HL-60 (cell line): Measurements from ENCODE around the gene CAV1.

Source experiments
- DNase-seq, 2 experiments: peaks; one replicate each; pipeline ENCODE4 v3.0.0-alpha.2; 2010 to 2020; ENCODE audit warnings: low read depth in 1 of 2, low spot score in 1 of 2
- H3K27ac ChIP-seq: fragments of 250-450 bp; sonication (Bioruptor Pico); replicated peaks from 2 replicates; pipeline ENCODE4 v1.5.1; 2020; ENCODE audit warnings: mild to moderate bottlenecking, moderate library complexity
- H3K27me3 ChIP-seq: fragments of 250-450 bp; sonication (Bioruptor Pico); 2 replicates; pipeline ENCODE4 v1.5.1; 2021; ENCODE audit warnings: mild to moderate bottlenecking, moderate library complexity; ENCODE audit not compliant: insufficient read depth, poor library complexity, severe bottlenecking
- H3K4me3 ChIP-seq: replicated peaks from 2 replicates; pipeline ENCODE4 v1.5.1; 2011; ENCODE audit warnings: mild to moderate bottlenecking, control low read depth, low read length; ENCODE audit not compliant: insufficient read depth
- GABPA ChIP-seq: IDR thresholded peaks from 2 replicates; pipeline ENCODE4 v1.6.1; 2012; ENCODE audit warnings: low read depth
- POLR2AphosphoS5 ChIP-seq: IDR thresholded peaks from 2 replicates; pipeline ENCODE4 v1.6.1; 2012; ENCODE audit warnings: low read depth
- SPI1 ChIP-seq: IDR thresholded peaks from 2 replicates; pipeline ENCODE4 v1.6.1; 2012; ENCODE audit warnings: low read depth, mild to moderate bottlenecking, borderline replicate concordance
- TF ChIP-seq, protein P1 (sequence below): IDR thresholded peaks from one replicate; pipeline ENCODE4 v1.5.1; 2011; ENCODE audit warnings: low read length, control low read depth, inconsistent platforms; ENCODE audit not compliant: insufficient read depth
- TF ChIP-seq, protein P2 (sequence below): IDR thresholded peaks from 2 replicates; pipeline ENCODE4 v1.6.1; 2012; ENCODE audit warnings: low read depth; ENCODE audit not compliant: insufficient replicate concordance

The CAV1 gene

GRCh38 chr7:116547347-116547746 lies 22.5 kb downstream of the CAV1 start:
- TF ChIP-seq, protein P1, sequence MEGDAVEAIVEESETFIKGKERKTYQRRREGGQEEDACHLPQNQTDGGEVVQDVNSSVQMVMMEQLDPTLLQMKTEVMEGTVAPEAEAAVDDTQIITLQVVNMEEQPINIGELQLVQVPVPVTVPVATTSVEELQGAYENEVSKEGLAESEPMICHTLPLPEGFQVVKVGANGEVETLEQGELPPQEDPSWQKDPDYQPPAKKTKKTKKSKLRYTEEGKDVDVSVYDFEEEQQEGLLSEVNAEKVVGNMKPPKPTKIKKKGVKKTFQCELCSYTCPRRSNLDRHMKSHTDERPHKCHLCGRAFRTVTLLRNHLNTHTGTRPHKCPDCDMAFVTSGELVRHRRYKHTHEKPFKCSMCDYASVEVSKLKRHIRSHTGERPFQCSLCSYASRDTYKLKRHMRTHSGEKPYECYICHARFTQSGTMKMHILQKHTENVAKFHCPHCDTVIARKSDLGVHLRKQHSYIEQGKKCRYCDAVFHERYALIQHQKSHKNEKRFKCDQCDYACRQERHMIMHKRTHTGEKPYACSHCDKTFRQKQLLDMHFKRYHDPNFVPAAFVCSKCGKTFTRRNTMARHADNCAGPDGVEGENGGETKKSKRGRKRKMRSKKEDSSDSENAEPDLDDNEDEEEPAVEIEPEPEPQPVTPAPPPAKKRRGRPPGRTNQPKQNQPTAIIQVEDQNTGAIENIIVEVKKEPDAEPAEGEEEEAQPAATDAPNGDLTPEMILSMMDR, result no peak
- TF ChIP-seq POLR2AphosphoS5 (no peak), GABPA (no peak), SPI1 (no peak)
- TF ChIP-seq, protein P2, sequence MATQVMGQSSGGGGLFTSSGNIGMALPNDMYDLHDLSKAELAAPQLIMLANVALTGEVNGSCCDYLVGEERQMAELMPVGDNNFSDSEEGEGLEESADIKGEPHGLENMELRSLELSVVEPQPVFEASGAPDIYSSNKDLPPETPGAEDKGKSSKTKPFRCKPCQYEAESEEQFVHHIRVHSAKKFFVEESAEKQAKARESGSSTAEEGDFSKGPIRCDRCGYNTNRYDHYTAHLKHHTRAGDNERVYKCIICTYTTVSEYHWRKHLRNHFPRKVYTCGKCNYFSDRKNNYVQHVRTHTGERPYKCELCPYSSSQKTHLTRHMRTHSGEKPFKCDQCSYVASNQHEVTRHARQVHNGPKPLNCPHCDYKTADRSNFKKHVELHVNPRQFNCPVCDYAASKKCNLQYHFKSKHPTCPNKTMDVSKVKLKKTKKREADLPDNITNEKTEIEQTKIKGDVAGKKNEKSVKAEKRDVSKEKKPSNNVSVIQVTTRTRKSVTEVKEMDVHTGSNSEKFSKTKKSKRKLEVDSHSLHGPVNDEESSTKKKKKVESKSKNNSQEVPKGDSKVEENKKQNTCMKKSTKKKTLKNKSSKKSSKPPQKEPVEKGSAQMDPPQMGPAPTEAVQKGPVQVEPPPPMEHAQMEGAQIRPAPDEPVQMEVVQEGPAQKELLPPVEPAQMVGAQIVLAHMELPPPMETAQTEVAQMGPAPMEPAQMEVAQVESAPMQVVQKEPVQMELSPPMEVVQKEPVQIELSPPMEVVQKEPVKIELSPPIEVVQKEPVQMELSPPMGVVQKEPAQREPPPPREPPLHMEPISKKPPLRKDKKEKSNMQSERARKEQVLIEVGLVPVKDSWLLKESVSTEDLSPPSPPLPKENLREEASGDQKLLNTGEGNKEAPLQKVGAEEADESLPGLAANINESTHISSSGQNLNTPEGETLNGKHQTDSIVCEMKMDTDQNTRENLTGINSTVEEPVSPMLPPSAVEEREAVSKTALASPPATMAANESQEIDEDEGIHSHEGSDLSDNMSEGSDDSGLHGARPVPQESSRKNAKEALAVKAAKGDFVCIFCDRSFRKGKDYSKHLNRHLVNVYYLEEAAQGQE, result no peak
- no peak overlapping the region for H3K27ac ChIP-seq

DNA sequence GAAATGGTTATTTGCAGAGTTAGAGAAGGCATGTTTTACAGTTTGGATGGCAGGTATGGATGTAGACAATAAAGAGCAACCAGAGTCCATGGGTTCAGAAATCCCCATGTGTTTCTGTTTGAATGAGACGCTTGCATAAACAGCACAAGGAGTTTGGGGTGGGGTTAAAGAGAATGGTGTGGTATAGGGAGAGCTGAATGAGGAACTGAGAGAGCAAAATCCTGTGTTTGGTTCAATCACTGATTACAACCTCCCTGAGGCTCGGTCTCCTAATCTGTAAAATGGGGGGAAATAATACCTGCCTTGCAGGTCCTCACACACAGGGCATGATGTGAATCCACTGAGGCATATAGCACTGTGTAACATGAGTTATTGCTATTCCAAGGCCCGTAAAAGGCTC lies 23.7 kb downstream of the CAV1 start:
- Histone ChIP-seq H3K27me3 (no peaks in the 10 kb centered on the region), H3K27ac (no peak overlapping the region), H3K4me3 (no peak overlapping the region)
- DNase-seq, result no peak
- TF ChIP-seq SPI1, result no peak

More at GRCh38 chr7:116547347-116547746, 22.5 kb downstream of the CAV1 start:
- Histone ChIP-seq H3K27me3 (no peaks in the 10 kb centered on the region), H3K4me3 (no peak overlapping the region)
- DNase-seq, result no peak

DNA sequence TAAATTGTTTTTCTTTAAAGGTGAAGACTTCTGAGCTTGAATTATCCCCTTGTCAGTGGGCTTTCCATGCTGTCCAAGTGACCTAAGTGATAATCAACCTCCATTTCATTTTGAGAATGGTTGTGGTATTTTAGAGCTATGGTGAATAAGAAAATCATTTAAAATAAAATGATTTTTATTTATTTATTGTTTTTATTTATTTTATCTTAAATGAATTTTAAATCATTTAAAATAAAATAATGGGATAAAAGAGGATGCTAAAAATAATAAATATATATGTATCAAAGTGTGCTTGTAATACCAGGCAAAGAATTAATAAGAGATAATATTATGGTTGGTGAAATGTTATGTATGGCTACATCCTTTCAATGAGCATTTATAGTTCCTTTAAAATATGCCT lies 24.5 kb downstream of the CAV1 start:
- TF ChIP-seq, protein P2, result no peak
- TF ChIP-seq GABPA (no peak), SPI1 (no peak), POLR2AphosphoS5 (no peak)
- TF ChIP-seq, protein P1, result no peak
- Histone ChIP-seq H3K27me3 (no peaks in the 10 kb centered on the region), H3K27ac (no peak overlapping the region), H3K4me3 (no peak overlapping the region)
- no peak for DNase-seq

DNA sequence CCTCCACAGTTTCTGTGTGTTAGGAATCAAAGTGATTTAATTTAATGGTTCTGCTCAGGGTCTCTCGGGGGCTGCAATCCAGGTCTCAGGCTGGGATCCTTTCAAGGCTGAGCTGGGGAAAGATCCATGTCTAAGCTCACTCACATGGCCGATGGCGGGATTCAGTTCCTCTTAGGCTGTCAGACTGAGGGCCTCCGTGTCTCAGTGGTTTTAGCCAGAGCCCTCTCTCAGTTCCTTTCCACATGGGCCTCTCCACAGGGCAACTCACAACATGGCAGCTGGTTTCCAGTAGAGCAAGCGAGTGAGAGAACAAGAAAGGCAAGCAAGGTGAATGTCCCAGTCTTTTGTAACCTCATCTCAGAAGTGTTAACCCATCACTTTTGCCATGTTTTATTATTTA lies 26.9 kb downstream of the CAV1 start:
- TF ChIP-seq, protein P1, result no peak
- TF ChIP-seq SPI1 (no peak), POLR2AphosphoS5 (no peak), GABPA (no peak)
- DNase-seq, result no peak
- Histone ChIP-seq H3K27ac (no peak overlapping the region), H3K4me3 (no peak overlapping the region), H3K27me3 (no peaks in the 10 kb centered on the region)
